Hematopoietic multipotent progenitor cell treated with erythropoietin and hydrocortisone succinate and interleukin-3 and kit ligand, for 6 days (in vitro differentiated cells): ENCODE measurements around the gene PEX6.

ENCODE experiments used
- DNase-seq: peaks from one replicate; pipeline ENCODE4 v3.0.0-alpha.2; 2015

Gene PEX6

DNA sequence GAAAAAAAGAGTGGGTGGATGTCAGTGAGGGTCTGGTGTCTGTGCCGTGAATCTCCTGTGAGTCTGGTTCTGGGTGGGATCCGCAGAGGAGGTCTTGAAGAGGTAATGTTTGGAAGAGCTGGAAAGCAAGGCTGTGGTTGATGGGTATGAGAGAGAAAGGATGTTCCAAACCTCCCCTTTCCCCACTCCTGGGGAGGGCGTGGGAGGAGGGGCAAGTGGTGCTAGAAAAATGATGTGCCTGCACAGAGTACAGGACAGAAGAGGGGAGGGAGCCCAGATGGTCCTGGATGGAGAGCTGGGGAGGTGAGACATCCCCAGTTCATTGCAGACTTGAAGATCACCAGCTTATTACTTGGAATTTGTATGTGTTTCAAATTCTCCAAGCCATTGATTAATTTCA is 46.6 kb downstream of the PEX6 start:
- DNase-seq: no peak

DNA sequence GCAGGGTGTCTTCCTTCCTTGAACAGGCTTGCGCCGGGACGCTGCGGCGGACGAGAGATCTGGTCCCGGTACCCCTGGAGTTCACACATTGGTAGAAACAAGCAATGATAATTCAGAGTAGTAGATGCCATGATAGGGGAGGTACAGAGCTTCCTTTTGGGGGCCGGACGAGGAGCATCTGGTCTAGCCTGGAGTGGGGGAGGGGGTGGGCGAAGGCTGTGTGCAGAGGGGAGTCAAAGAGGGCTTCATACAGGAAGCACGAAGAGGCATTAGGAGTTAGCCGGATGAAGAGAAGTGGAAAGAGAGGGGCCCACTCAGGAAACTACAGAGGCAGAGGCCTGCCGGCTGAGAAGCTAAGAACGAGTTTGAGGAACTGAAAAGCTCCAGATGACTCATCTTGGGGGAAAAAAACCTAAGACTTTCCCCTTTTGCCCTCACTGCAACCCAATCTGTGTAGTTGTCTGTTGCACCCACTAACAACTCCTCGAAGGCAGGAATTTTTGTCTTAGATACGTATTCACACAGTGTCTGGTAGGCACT is 49.1 kb downstream of the PEX6 start:
- peak; percentile 79 for DNase-seq

GRCh38 chr6:42928986-42929820 is 49.8 kb downstream of the PEX6 start, which contains the start of gene CNPY3:
Gene CNPY3, plus strand, starts transcription at chr6:42929480. Its CDS starts 91 bp downstream, at chr6:42929571.
- peak; percentile 99 for DNase-seq

DNA sequence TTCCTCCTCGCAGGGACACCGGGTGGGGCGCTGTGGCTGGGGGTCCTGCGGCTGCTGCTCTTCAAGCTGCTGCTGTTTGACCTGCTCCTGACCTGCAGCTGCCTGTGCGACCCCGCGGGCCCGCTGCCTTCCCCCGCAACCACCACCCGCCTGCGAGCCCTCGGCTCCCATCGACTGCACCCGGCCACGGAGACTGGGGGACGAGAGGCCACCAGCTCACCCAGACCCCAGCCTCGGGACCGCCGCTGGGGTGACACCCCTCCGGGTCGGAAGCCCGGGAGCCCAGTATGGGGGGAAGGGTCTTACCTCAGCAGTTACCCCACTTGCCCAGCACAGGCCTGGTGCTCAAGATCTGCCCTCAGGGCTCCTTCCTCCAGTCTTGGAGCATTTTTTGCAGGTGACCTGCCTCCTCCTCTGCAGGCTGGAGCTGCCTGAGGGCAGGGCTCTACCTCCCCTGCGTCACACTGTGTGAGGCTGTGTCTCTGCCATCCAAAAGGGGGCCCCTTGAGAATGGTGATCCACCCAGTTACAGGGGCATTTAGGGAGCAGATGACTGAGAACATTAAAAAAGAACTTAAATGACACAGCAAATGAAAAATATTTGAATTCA is 53.6 kb downstream of the PEX6 start:
- DNase-seq: no peak

DNA sequence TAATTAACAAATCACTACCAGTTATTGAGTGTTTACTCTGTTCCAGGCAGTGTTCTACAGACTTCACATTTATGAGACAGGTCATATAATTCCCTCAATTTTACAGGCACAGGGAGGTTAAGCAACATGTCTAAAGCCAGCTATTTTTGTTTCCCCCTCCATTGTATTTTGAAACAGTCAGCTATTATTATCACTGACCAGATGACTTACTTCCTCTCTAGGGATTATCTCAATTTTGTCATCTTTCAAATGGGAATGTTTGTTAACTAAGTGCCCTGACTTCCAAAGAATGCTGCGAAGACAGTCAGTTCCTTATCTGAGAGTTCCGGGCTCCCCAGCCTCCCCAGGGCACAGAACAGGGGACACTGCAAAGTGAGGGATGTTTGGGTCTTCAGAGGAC is 55.3 kb downstream of the PEX6 start:
- no peak for DNase-seq

GRCh38 chr6:42921801-42922200 is 57.2 kb downstream of the PEX6 start:
- DNase-seq: no peak

DNA sequence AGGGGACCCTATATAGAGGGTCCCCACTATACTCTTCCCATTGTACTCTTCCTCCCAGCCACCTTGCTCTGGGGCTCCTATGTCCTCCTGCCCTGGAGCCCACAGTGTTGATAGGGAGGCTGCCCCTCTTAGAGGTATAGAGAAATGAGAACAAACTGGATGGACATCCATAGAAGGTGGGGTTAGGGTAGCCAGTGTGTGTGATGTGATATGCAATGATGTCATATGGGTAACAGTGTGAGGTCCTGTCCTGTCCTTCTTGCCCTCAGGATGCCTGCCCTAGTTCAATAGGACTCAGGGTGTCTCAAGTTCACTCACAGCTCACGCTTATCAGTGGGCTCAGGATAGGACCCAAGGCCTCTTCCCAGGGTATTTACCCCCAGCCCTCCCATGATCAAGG is 62.7 kb downstream of the PEX6 start:
- no peak for DNase-seq

- DNase-seq: no peak
Measured at GRCh38 chr6:42915732-42916131, 63.2 kb downstream of the PEX6 start, which contains the start of gene PTCRA. Gene PTCRA, plus strand, starts transcription at chr6:42916053. Its CDS starts 17 bp downstream, at chr6:42916070.

- DNase-seq: no peak
Measured at GRCh38 chr6:42914546-42914945, 64.4 kb downstream of the PEX6 start.
